Heart right ventricle (tissue), 16 donors: ENCODE measurements around the gene DUSP28. TPM values are rescaled to one million over a fixed set of nuclear protein-coding genes. Genes with fewer than 3 reads are reported as not detected.
A peak's percentile ranks its signal among the peaks of the same experiment; 100 is the strongest.

Source experiments
- ATAC-seq, 8 donors: fragments of 200-7000 bp; cut with Tn5 transposase; one replicate each; pipeline ENCODE4 v1.9.1; 2020; ENCODE audit warnings: mild to moderate bottlenecking in 8 of 8, moderate library complexity in 8 of 8, moderate number of reproducible peaks in 1 of 8
- DNase-seq, 2 donors: peaks; one replicate each; pipeline ENCODE4 v3.0.0-alpha.2; 2020
- H3K27ac ChIP-seq, 10 donors: fragments of 200-600 bp; sonication (generic) in 2 of 10; one replicate each; pipeline versions ENCODE4 v1.5.0 to v1.8.0; 2020 to 2022; ENCODE audit warnings: mild to moderate bottlenecking in 3 of 10
- H3K27me3 ChIP-seq, 7 donors: fragments of 200-600 bp; one replicate each; pipeline ENCODE4 v1.8.0; 2021 to 2022; ENCODE audit warnings: mild to moderate bottlenecking in 2 of 7
- H3K36me3 ChIP-seq, 9 donors: fragments of 200-600 bp; sonication (generic) in 1 of 9; one replicate each; pipeline versions ENCODE4 v1.5.0 to v1.8.0; 2020 to 2022; ENCODE audit warnings: mild to moderate bottlenecking in 2 of 9
- H3K4me1 ChIP-seq, 9 donors: fragments of 200-600 bp; sonication (generic) in 1 of 9; one replicate each; pipeline versions ENCODE4 v1.5.0 to v1.8.0; 2020 to 2022; ENCODE audit warnings: mild to moderate bottlenecking in 4 of 9
- H3K4me3 ChIP-seq, 10 donors: fragments of 200-600 bp; sonication (generic) in 2 of 10; one replicate each; pipeline versions ENCODE4 v1.5.0 to v1.8.0; 2020 to 2022; ENCODE audit warnings: mild to moderate bottlenecking in 7 of 10, moderate library complexity in 2 of 10
- H3K9me3 ChIP-seq, 11 donors: fragments of 200-600 bp in 10 of 11; sonication (generic) in 2 of 11; one replicate each; pipeline versions ENCODE4 v1.5.0 to v1.8.0; 2013 to 2022; ENCODE audit warnings: mild to moderate bottlenecking in 2 of 11, control low read depth in 1 of 11, moderate library complexity in 1 of 11
- CTCF ChIP-seq, 9 donors: fragments of 200-600 bp; sonication (generic) in 2 of 9; IDR thresholded peaks; one replicate each; pipeline versions ENCODE4 v1.5.0 to v1.8.0; 2021 to 2022; ENCODE audit warnings: antibody characterized with exemption in 9 of 9, mild to moderate bottlenecking in 5 of 9, moderate library complexity in 1 of 9
- WGBS, 2 donors: extraction: QIAGEN DNeasy Blood & Tissue Kit; methylation state at CpG; one replicate each; pipeline ENCODE4 v1.1.7; 2013; ENCODE audit warnings: inconsistent platforms in 1 of 2; 5-methylcytosine and 5-hydroxymethylcytosine counted together
- intact Hi-C, 10 donors: fragments of 100-400 bp; cut with DNase I; formaldehyde crosslinking; loops; one replicate each; pipeline versions ENCODE4 v1.11.1 to v1.14.2; 2022
- polyA plus RNA-seq, 2 donors: library from polyadenylated mRNA; stranded (reverse); fragments of 200-250 nt; gene quantifications; one replicate each; pipeline ENCODE4 v1.2.3, GENCODE V29; 2013
- total RNA-seq, 10 donors: library from RNA; stranded (reverse); fragmentation: NEBNext Ultra II Directional in 3 of 10; extraction: Animal tissue kit (Norgen Biotek cat#: 25700) in 3 of 10; gene quantifications; one replicate each; pipeline versions ENCODE4 v1.2.1 to v1.2.4, GENCODE V29; 2021 to 2023
- donor health status: Arrhythmogenic right ventricular cardiomyopathy.
- donor health status: ischemic (EF 13 %, LVEDD 7.1; RV severe dilation, severe dysfunction).
- donor health status: healthy with polysubstance abuse.
- donor health status: DM: no; HTN: yes; CAD: no.
- donor health status: DM: no; HTN: no; CAD: no.
- donor health status: ischemic (EF 25% LVEDD 6.9; RV normal size, moderate dysfunction).
- donor health status: ischemic (EF 25% LVEDD 5.7; RV mildly dilated, moderate dysfunction).
- donor health status: healthy.
- donor health status: DM: yes; HTN: yes; CAD: no.
- donor health status: Ischemic cardiomyopathy.
- donor health status: ischemic (EF 35%, LVEDD 5.7; RV mildly dilated, moderate dysfunction).
- donor health status: nonischemic (EF 11% LVEDD 7.7; RV severe dilation, severe dysfunction).
- donor health status: DM: yes; HTN: yes; CAD: no.
- donor health status: PGD.
- donor health status: ischemic (EF 29% LVEDD 5.4; RV normal size, mild dysfunction).
- donor health status: nonischemic (EF 23%, LVEDD 6.1; RV moderate dilation, normal function).

Gene DUSP28
- total and polyA plus RNA-seq, 12 donors = 4.7 to 22.1 (median 13.4) TPM

GRCh38 chr2:240584486-240585031 lies 24.4 kb downstream of the DUSP28 start:
- H3K27me3 ChIP-seq = no peaks in the 10 kb centered on the region
- peaks cover 0 to 12% (median 0%) of the 10 kb centered on the region in 9 donors for H3K36me3 ChIP-seq
- peaks cover 0 to 11% (median 0%) of the 10 kb centered on the region in 11 donors for H3K9me3 ChIP-seq
- 57 to 79% methylated on average over 4 of the region's 4 CpGs for WGBS, 2 donors
- TF ChIP-seq CTCF (IDR thresholded peaks at IDR 0.05) = no peak
- peak overlapping the region in 6 of 10 donors; percentile 70 to 98 (median 94) for H3K4me3 ChIP-seq
- ATAC-seq (no peak), DNase-seq (peak in 1 of 2 donors; percentile 11)
- intact Hi-C loops = loop anchor here in 1 of 10 donors (10.0 kb wide), 1 partner anchor 250 kb away; no protein-coding TSS in a partner anchor
- H3K27ac ChIP-seq = peak overlapping the region in 2 of 10 donors; percentile 19 to 96
- peaks cover 27 to 60% (median 50%) of the 10 kb centered on the region in 9 donors for H3K4me1 ChIP-seq

GRCh38 chr2:240585101-240585500 lies 24.9 kb downstream of the DUSP28 start:
- WGBS, 2 donors = 77 to 78% methylated on average over 6 of the region's 6 CpGs
- Histone ChIP-seq H3K9me3 (peaks cover 0 to 11% (median 0%) of the 10 kb centered on the region in 11 donors), H3K36me3 (peaks cover 0 to 17% (median under 1%) of the 10 kb centered on the region in 9 donors), H3K27me3 (no peaks in the 10 kb centered on the region), H3K4me1 (peaks cover 23 to 54% (median 45%) of the 10 kb centered on the region in 9 donors), H3K4me3 (peak overlapping the region; percentile 70 to 98 (median 92)), H3K27ac (peak overlapping the region in 5 of 10 donors; percentile 95 to 99 (median 96))
- no peak for TF ChIP-seq CTCF (IDR thresholded peaks at IDR 0.05)
- peak in 1 of 2 donors; percentile 5 for DNase-seq
- ATAC-seq = no peak
- intact Hi-C loops = loop anchor here in 1 of 10 donors (10.0 kb wide), 1 partner anchor 250 kb away; no protein-coding TSS in a partner anchor

- Histone ChIP-seq H3K9me3 (peaks cover 0 to 10% (median 0%) of the 10 kb centered on the region in 11 donors), H3K4me1 (peaks cover 23 to 52% (median 40%) of the 10 kb centered on the region in 9 donors), H3K27ac (peak overlapping the region; percentile 94 to 99 (median 96)), H3K27me3 (no peaks in the 10 kb centered on the region), H3K4me3 (peak overlapping the region; percentile 70 to 98 (median 92)), H3K36me3 (peaks cover 0 to 24% (median 4%) of the 10 kb centered on the region in 9 donors)
- no peak for TF ChIP-seq CTCF (IDR thresholded peaks at IDR 0.05)
- DNase-seq (no peak), ATAC-seq (no peak)
- intact Hi-C loops = loop anchor here in 4 of 10 donors (1.0 to 10.0 kb wide), 4 partner anchors 17 to 249 kb away; partner anchors contain the start of gene RNPEPL1 (in 2 of the 4)
- 3% methylated on average over 20 of the region's 20 CpGs for WGBS, 2 donors
Measured at GRCh38 chr2:240585681-240586197, 25.6 kb downstream of the DUSP28 start.

GRCh38 chr2:240586198-240586918 lies 26.2 kb downstream of the DUSP28 start, which contains the start of gene CAPN10:
TSS of gene CAPN10 (plus strand) at chr2:240586734. CDS start at chr2:240586912, 178 bp downstream.
- ATAC-seq = peak; percentile 95 to 99 (median 98)
- peaks cover 0 to 4% (median 0%) of the 10 kb centered on the region in 11 donors for H3K9me3 ChIP-seq
- peak; percentile 98 for DNase-seq
- peaks cover 23 to 54% (median 40%) of the 10 kb centered on the region in 9 donors for H3K4me1 ChIP-seq
- intact Hi-C loops = loop anchor here in 4 of 10 donors (1.0 to 10.0 kb wide), 4 partner anchors 18 to 248 kb away; partner anchors contain the start of gene RNPEPL1 (in 2 of the 4)
- peaks cover 0 to 30% (median 4%) of the 10 kb centered on the region in 9 donors for H3K36me3 ChIP-seq
- H3K27me3 ChIP-seq = no peaks in the 10 kb centered on the region
- peak within 1 kb of the TSS; percentile 94 to 99 (median 96) for H3K27ac ChIP-seq
- H3K4me3 ChIP-seq = peak within 1 kb of the TSS; percentile 70 to 98 (median 92)
- WGBS, 2 donors = 0% methylated on average over 85 to 88 of the region's 88 CpGs
- no peak for TF ChIP-seq CTCF (IDR thresholded peaks at IDR 0.05)
